GM12892 (cell line): Measurements from ENCODE around the gene GIPC1.

ENCODE experiments used
- POLR2A ChIP-seq: IDR thresholded peaks from 2 replicates; pipeline ENCODE4 v1.6.1; 2011; ENCODE audit warnings: low read depth, low read length, control low read depth
- POLR2AphosphoS5 ChIP-seq: IDR thresholded peaks from 2 replicates; pipeline ENCODE4 v1.6.1; 2011; ENCODE audit warnings: low read depth, low read length, control low read depth

DNA sequence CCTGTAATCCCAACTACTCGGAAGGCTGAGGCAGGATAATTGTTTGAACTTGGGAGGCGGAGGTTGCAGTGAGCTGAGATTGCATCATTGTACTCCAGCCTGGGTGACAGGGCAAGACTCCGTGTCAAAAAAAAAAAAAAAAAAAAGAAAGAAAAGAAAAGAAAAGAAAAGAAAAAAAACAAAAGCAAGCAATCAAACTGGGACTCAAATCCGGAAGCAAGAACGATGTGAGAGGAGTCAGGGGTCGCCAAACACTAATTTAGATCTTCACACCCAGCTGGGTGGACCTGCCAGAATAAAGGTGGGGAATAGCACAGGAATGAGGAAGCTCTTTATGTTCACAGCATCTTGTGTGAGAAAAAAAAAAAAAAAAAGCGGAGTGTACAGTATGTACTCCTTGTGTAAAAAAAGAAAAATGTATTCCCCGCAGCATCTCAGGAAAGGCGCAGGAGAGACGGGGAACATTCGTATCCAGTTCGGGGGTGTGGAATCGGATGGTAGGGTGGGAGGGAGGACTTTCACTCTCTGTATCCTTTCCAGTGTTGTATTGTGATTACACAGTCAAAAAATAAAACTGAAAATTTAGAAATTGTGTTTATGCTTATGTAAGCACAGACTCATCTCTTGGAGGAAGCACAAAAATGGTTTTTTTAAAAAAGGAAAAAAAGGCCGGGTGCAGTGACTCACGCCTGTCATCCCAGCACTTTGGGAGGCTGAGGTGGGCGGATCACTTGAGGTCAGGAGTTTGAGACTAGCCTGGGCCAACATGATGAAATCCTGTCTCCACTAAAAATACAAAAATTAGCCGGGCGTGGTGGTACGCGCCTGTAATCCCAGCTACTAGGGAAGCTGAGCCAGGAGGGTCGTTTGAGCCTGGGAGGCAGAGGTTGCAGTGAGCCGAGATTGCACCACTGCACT is 14.6 kb upstream of the GIPC1 start:
- TF ChIP-seq POLR2A (no peak), POLR2AphosphoS5 (no peak)
